Body of pancreas (tissue), 4 donors: Measurements from ENCODE around the gene SOCS6.

Experiments
- POLR2A ChIP-seq, 3 donors: fragments of 450-650 bp; IDR thresholded peaks; one replicate each; pipeline ENCODE4 v1.6.1; 2016; ENCODE audit warnings: antibody characterized with exemption in 3 of 3, mild to moderate bottlenecking in 2 of 3
- TF ChIP-seq, protein P1 (sequence below), 7 experiments: fragments of 450-650 bp in 4 of 7; fragments of 200-600 bp in 3 of 7; sonication (generic) in 3 of 7; IDR thresholded peaks; one replicate each; pipeline ENCODE4 v1.5.1; 2016 to 2019; ENCODE audit warnings: antibody characterized with exemption in 7 of 7

DNA sequence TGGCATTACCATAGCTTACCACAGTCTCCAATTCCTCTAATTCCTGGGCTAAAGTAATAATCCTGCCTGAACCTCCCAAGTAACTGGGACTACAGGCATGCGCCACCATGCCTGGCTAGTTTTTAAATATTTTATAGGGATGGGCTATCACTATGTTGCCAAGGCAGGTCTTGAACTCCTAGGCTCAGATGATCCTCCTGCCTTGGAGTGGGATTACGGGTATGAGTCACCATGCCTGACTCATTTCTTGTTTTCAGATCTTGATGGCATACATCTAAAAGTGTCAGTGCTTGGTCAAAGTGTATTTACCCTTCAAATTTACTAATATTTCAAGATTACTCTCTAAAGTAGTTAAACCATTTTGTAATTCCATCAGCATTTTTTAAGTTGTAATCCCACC is 9.4 kb upstream of the SOCS6 start:
- TF ChIP-seq, protein P1, sequence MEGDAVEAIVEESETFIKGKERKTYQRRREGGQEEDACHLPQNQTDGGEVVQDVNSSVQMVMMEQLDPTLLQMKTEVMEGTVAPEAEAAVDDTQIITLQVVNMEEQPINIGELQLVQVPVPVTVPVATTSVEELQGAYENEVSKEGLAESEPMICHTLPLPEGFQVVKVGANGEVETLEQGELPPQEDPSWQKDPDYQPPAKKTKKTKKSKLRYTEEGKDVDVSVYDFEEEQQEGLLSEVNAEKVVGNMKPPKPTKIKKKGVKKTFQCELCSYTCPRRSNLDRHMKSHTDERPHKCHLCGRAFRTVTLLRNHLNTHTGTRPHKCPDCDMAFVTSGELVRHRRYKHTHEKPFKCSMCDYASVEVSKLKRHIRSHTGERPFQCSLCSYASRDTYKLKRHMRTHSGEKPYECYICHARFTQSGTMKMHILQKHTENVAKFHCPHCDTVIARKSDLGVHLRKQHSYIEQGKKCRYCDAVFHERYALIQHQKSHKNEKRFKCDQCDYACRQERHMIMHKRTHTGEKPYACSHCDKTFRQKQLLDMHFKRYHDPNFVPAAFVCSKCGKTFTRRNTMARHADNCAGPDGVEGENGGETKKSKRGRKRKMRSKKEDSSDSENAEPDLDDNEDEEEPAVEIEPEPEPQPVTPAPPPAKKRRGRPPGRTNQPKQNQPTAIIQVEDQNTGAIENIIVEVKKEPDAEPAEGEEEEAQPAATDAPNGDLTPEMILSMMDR (IDR thresholded peaks at IDR 0.05), result no peak
- TF ChIP-seq POLR2A (IDR thresholded peaks at IDR 0.05), result no peak
